ENCODE data around the gene GNPTAB. TPM values are rescaled to one million over a fixed set of nuclear protein-coding genes. Genes with fewer than 3 reads are reported as not detected.
A peak's percentile ranks its signal among the peaks of the same experiment; 100 is the strongest.

GNPTAB gene
- total and polyA plus RNA-seq, 2 of the 4 experiments (the other 2 are of a cell fraction): 16.0 to 24.2 TPM

- Histone ChIP-seq H3K36me3 (ENCODE audit: control insufficient read depth, insufficient read depth, low read length) (no peaks in the 10 kb centered on the region), H4K5ac (ENCODE audit: low read depth, low read length) (peak overlapping the region; percentile 53; the same call in 1 of the 2 replicates), H4K91ac (ENCODE audit: insufficient read depth, low read depth, low read length) (0 out of 2 replicates have a peak overlapping the region, but pooled peaks have one; percentile 5), H3K79me1 (ENCODE audit: low read depth in 1 of 2, low read length in 2 of 2) (peaks cover 13 to 27% of the 10 kb centered on the region in 2 experiments), H2AK5ac (ENCODE audit: low read depth, low read length) (no peak overlapping the region), H3K9me1 (ENCODE audit: insufficient read depth, low read length) (no peaks in the 10 kb centered on the region), H3K27ac (ENCODE audit: insufficient read depth, low read length) (no peak overlapping the region), H3K9ac (ENCODE audit: low read depth, low read length) (no peak overlapping the region), H3K23ac (ENCODE audit: low read depth, low read length) (no peak overlapping the region), H2BK20ac (ENCODE audit: low read depth, low read length) (no peak overlapping the region), H2BK5ac (ENCODE audit: low read depth, low read length, poor library complexity, severe bottlenecking) (no peak overlapping the region), H3K14ac (replicated peaks; ENCODE audit: low read depth, low read length) (no peak overlapping the region; the same call in 1 of the 2 replicates), H2AFZ (replicated peaks; ENCODE audit: low read length, poor library complexity) (no peak overlapping the region), H2BK120ac (ENCODE audit: low read depth, low read length) (peak overlapping the region; percentile 58), H3K4me3 (ENCODE audit: insufficient read depth, low read depth, low read length) (no peak overlapping the region), H3K27me3 (ENCODE audit: control insufficient read depth, insufficient read depth, low read length) (no peaks in the 10 kb centered on the region), H2BK15ac (ENCODE audit: low read depth, low read length) (peak overlapping the region; percentile 28; the same call in 1 of the 3 replicates), H4K8ac (ENCODE audit: low read depth in 2 of 2, low read length in 2 of 2) (peak overlapping the region; percentile 54 to 69), H2AK9ac (replicated peaks; ENCODE audit: low read depth, low read length, poor library complexity) (no peak overlapping the region), H3K4me1 (ENCODE audit: control insufficient read depth, insufficient read depth, low read length) (no peaks in the 10 kb centered on the region; the same call in 1 of the 2 replicates), H3K18ac (ENCODE audit: low read depth, low read length) (no peak overlapping the region), H3K4me2 (ENCODE audit: low read depth, low read length) (no peak overlapping the region), H3K9me3 (ENCODE audit: control insufficient read depth, insufficient read depth, low read length) (no peaks in the 10 kb centered on the region), H3K56ac (ENCODE audit: extremely low read depth, insufficient read depth, low read length) (no peak overlapping the region), H4K20me1 (ENCODE audit: insufficient read depth, low read length) (no peaks in the 10 kb centered on the region), H3K4ac (ENCODE audit: low read depth, low read length) (no peak overlapping the region)
- dilution Hi-C loops (cut with HindIII; ENCODE audit: low sequenced_read_pairs, unreplicated experiment) (no loop called here), intact Hi-C loops (cut with micrococcal nuclease) (no loop called here), in situ Hi-C loops (cut with MboI; ENCODE audit: low sequenced_read_pairs) (no loop called here)
- TF ChIP-seq RCOR1 (IDR thresholded peaks at IDR 0.05; ENCODE audit: insufficient replicate concordance, low read length) (no peak), CHD1 (IDR thresholded peaks at IDR 0.05; ENCODE audit: low read depth, low read length) (no peak), FOS (IDR thresholded peaks at IDR 0.05; ENCODE audit: low read depth, low read length) (no peak), USF2 (IDR thresholded peaks at IDR 0.05; ENCODE audit: low read depth, low read length) (no peak), CEBPB (IDR thresholded peaks at IDR 0.05; ENCODE audit: low read depth, low read length) (no peak), BHLHE40 (IDR thresholded peaks at IDR 0.05; ENCODE audit: low read depth, low read length) (no peak), ELK1 (IDR thresholded peaks at IDR 0.05; ENCODE audit: borderline replicate concordance, low read depth, low read length) (no peak)
- POLR2A ChIA-PET (ENCODE audit: unreplicated experiment): interaction anchor here (0.9 kb wide), 1 partner anchor 11 kb away, joined by 3 read pairs; no protein-coding TSS in a partner anchor
- CTCF ChIA-PET: interaction anchor here (0.6 to 1.2 kb wide), 2 partner anchors 35 to 51 kb away, joined by 3 read pairs; no protein-coding TSS in a partner anchor
- no CpG with 5 or more reads among the region's 9 CpGs for WGBS, 2 experiments (ENCODE audit: extremely low coverage in 2 of 2, insufficient read length in 1 of 2)
- BruUV-seq (replicated peaks): no TSS peak
- ATAC-seq (ENCODE audit: low read depth) (no peak), DNase-seq (no peak)
Observed at GRCh38 chr12:101875162-101875561, 44.4 kb upstream of the GNPTAB start.
